GM23338 (cell line): Measurements from ENCODE around the gene SLC23A3. TPM values are rescaled to one million over a fixed set of nuclear protein-coding genes. Genes with fewer than 3 reads are reported as not detected.

Source experiments
- ATAC-seq: fragments of 200-7000 bp; cut with Tn5 transposase; 3 replicates; pipeline ENCODE4 v1.9.1; 2020
- DNase-seq: peaks from one replicate; pipeline ENCODE4 v3.0.0-alpha.2; 2015; ENCODE audit warnings: low spot score
- H2AFZ ChIP-seq: fragments of 200-600 bp; sonication (generic); 2 replicates; pipeline ENCODE4 v1.8.0; 2016; ENCODE audit warnings: antibody characterized with exemption, mild to moderate bottlenecking, moderate library complexity
- H3F3A ChIP-seq: fragments of 200-600 bp; sonication (generic); replicated peaks from 2 replicates; pipeline ENCODE4 v1.8.0; 2017; ENCODE audit warnings: antibody characterized with exemption, mixed run types, low read depth
- H3K27ac ChIP-seq: fragments of 200-600 bp; sonication (generic); 2 replicates; pipeline ENCODE4 v1.6.1; 2016; ENCODE audit warnings: low read depth
- H3K27me3 ChIP-seq: fragments of 200-600 bp; sonication (generic); 2 replicates; pipeline ENCODE4 v1.8.0; 2016; ENCODE audit warnings: mild to moderate bottlenecking, mixed run types, moderate library complexity; ENCODE audit not compliant: insufficient read depth
- H3K36me3 ChIP-seq: fragments of 200-600 bp; sonication (generic); 2 replicates; pipeline ENCODE4 v1.8.0; 2016; ENCODE audit warnings: mild to moderate bottlenecking; ENCODE audit not compliant: insufficient read depth
- H3K4me1 ChIP-seq: fragments of 200-600 bp; sonication (generic); 2 replicates; pipeline ENCODE4 v1.8.0; 2016; ENCODE audit warnings: mild to moderate bottlenecking, moderate library complexity; ENCODE audit not compliant: insufficient read depth
- H3K4me2 ChIP-seq: fragments of 200-600 bp; sonication (generic); 2 replicates; pipeline ENCODE4 v1.7.1; 2017; ENCODE audit warnings: mixed run types
- H3K4me3 ChIP-seq: fragments of 200-600 bp; sonication (generic); 2 replicates; pipeline ENCODE4 v1.6.1; 2016; ENCODE audit warnings: mixed run types
- H3K79me2 ChIP-seq: fragments of 200-600 bp; sonication (generic); replicated peaks from 2 replicates; pipeline ENCODE4 v1.8.0; 2017; ENCODE audit warnings: mild to moderate bottlenecking; ENCODE audit not compliant: insufficient read depth
- H3K9me2 ChIP-seq: fragments of 200-600 bp; sonication (generic); 2 replicates; pipeline ENCODE4 v1.8.0; 2017; ENCODE audit not compliant: insufficient read depth
- H4K20me1 ChIP-seq: fragments of 200-600 bp; sonication (generic); replicated peaks from 2 replicates; pipeline ENCODE4 v1.8.0; 2017; ENCODE audit warnings: mild to moderate bottlenecking; ENCODE audit not compliant: insufficient read depth
- H3K27ac Mint-ChIP-seq: 2 replicates; pipeline ENCODE4 v1.8.0; 2020; ENCODE audit warnings: inconsistent platforms, mild to moderate bottlenecking, moderate library complexity, mixed read lengths
- H3K27me3 Mint-ChIP-seq: 3 replicates; pipeline ENCODE4 v1.8.0; 2022; ENCODE audit warnings: low read depth, mild to moderate bottlenecking, moderate library complexity, mixed read lengths, inconsistent platforms; ENCODE audit not compliant: insufficient read depth, poor library complexity
- H3K36me3 Mint-ChIP-seq: 3 replicates; pipeline ENCODE4 v1.8.0; 2021; ENCODE audit warnings: low read depth, mild to moderate bottlenecking, inconsistent platforms, moderate library complexity, mixed read lengths
- H3K4me1 Mint-ChIP-seq: 3 replicates; pipeline ENCODE4 v1.8.0; 2020; ENCODE audit warnings: mild to moderate bottlenecking, inconsistent platforms, mixed read lengths
- H3K4me3 Mint-ChIP-seq: 3 replicates; pipeline ENCODE4 v1.8.0; 2021; ENCODE audit warnings: moderate library complexity, mild to moderate bottlenecking, inconsistent platforms, mixed read lengths
- H3K9me3 Mint-ChIP-seq: 3 replicates; pipeline ENCODE4 v1.8.0; 2020; ENCODE audit warnings: moderate library complexity, mild to moderate bottlenecking, inconsistent platforms, mixed read lengths
- CREB1 ChIP-seq: fragments of 250-450 bp; sonication (Bioruptor Pico); IDR thresholded peaks from 2 replicates; pipeline ENCODE4 v1.5.0; 2020; ENCODE audit warnings: low read depth, mild to moderate bottlenecking, moderate library complexity
- EZH2 ChIP-seq: fragments of 200-600 bp; sonication (generic); IDR thresholded peaks from one replicate; pipeline ENCODE4 v1.8.0; 2017; ENCODE audit warnings: antibody characterized with exemption, mild to moderate bottlenecking, low read depth; ENCODE audit not compliant: unreplicated experiment
- POLR2AphosphoS5 ChIP-seq: IDR thresholded peaks from 2 replicates; pipeline ENCODE4 v1.6.1; 2016; ENCODE audit warnings: antibody characterized with exemption, low read depth
- STAT1 ChIP-seq: IDR thresholded peaks from one replicate; pipeline ENCODE4 v1.6.1; 2016; ENCODE audit warnings: antibody characterized with exemption; ENCODE audit not compliant: unreplicated experiment
- ZNF114 ChIP-seq: fragments of 250-450 bp; sonication (Bioruptor Pico); IDR thresholded peaks from 2 replicates; pipeline ENCODE4 v1.5.0; 2020; ENCODE audit warnings: mild to moderate bottlenecking, moderate library complexity
- ZNF331 ChIP-seq: fragments of 250-450 bp; sonication (Bioruptor Pico); IDR thresholded peaks from 2 replicates; pipeline ENCODE4 v1.5.0; 2020; ENCODE audit warnings: low read depth, mild to moderate bottlenecking, moderate library complexity
- polyA plus RNA-seq: library from polyadenylated mRNA; unstranded; fragments of >200 nt; fragmentation: Nextera tagmentation; extraction: Ambion mirVana; gene quantifications from 2 replicates; pipeline ENCODE4 v1.2.1, GENCODE V29; 2016
- total RNA-seq: library from RNA; depleted of rRNA; stranded (reverse); fragments of >200 nt; shearing (Covaris generic); gene quantifications from 2 replicates; pipeline ENCODE4 v1.2.3, GENCODE V29; 2014
- TF ChIP-seq, protein P1 (sequence below), 2 experiments: fragments of 200-600 bp in 1 of 2; sonication (generic) in 1 of 2; conservative IDR thresholded peaks; 2 replicates each; pipeline versions ENCODE4 v1.5.1 to v1.6.1; 2016 to 2017; ENCODE audit warnings: antibody characterized with exemption in 2 of 2, low read depth in 2 of 2, mild to moderate bottlenecking in 2 of 2, moderate library complexity in 1 of 2
- TF ChIP-seq, protein P2 (sequence below): fragments of 250-450 bp; sonication (Bioruptor Pico); IDR thresholded peaks from 2 replicates; pipeline ENCODE4 v1.5.0; 2020; ENCODE audit warnings: mild to moderate bottlenecking, moderate library complexity
- TF ChIP-seq, protein P3 (sequence below): IDR thresholded peaks from one replicate; pipeline ENCODE4 v1.6.1; 2018; ENCODE audit warnings: antibody characterized with exemption; ENCODE audit not compliant: unreplicated experiment
- TF ChIP-seq, protein P4 (sequence below): IDR thresholded peaks from 2 replicates; pipeline ENCODE4 v1.6.1; 2016; ENCODE audit warnings: antibody characterized with exemption

SLC23A3 gene
- total and polyA plus RNA-seq, 2 experiments from 2014 or later = 0.10 to 0.73 TPM

DNA sequence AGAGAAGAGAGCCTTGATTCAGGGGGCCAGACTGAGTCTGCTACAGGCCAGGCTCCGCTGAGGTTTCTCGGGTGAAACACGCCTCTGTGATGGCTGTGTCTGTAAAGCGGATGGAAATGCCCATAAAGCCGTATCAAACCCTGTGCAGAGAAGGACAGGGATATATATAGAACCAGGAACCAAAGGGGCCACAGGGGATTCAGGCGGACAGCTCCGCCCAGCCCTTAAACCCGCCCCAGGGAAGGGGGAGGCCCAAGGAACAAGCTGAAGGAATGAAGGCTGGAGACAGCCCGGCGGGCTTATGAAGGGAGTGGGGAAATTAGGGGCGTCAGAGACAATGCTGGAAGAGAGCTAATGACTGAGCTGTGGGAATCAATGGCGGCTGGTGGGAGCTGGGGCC, 51.3 kb downstream of the SLC23A3 start (continued):
- TF ChIP-seq, protein P1, sequence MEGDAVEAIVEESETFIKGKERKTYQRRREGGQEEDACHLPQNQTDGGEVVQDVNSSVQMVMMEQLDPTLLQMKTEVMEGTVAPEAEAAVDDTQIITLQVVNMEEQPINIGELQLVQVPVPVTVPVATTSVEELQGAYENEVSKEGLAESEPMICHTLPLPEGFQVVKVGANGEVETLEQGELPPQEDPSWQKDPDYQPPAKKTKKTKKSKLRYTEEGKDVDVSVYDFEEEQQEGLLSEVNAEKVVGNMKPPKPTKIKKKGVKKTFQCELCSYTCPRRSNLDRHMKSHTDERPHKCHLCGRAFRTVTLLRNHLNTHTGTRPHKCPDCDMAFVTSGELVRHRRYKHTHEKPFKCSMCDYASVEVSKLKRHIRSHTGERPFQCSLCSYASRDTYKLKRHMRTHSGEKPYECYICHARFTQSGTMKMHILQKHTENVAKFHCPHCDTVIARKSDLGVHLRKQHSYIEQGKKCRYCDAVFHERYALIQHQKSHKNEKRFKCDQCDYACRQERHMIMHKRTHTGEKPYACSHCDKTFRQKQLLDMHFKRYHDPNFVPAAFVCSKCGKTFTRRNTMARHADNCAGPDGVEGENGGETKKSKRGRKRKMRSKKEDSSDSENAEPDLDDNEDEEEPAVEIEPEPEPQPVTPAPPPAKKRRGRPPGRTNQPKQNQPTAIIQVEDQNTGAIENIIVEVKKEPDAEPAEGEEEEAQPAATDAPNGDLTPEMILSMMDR (conservative IDR thresholded peaks at IDR 0.05; ENCODE audit: low read depth in 2 of 2) = no peak
- no peak for TF ChIP-seq CREB1 (CRISPR knock-in tag)
- TF ChIP-seq, protein P2, sequence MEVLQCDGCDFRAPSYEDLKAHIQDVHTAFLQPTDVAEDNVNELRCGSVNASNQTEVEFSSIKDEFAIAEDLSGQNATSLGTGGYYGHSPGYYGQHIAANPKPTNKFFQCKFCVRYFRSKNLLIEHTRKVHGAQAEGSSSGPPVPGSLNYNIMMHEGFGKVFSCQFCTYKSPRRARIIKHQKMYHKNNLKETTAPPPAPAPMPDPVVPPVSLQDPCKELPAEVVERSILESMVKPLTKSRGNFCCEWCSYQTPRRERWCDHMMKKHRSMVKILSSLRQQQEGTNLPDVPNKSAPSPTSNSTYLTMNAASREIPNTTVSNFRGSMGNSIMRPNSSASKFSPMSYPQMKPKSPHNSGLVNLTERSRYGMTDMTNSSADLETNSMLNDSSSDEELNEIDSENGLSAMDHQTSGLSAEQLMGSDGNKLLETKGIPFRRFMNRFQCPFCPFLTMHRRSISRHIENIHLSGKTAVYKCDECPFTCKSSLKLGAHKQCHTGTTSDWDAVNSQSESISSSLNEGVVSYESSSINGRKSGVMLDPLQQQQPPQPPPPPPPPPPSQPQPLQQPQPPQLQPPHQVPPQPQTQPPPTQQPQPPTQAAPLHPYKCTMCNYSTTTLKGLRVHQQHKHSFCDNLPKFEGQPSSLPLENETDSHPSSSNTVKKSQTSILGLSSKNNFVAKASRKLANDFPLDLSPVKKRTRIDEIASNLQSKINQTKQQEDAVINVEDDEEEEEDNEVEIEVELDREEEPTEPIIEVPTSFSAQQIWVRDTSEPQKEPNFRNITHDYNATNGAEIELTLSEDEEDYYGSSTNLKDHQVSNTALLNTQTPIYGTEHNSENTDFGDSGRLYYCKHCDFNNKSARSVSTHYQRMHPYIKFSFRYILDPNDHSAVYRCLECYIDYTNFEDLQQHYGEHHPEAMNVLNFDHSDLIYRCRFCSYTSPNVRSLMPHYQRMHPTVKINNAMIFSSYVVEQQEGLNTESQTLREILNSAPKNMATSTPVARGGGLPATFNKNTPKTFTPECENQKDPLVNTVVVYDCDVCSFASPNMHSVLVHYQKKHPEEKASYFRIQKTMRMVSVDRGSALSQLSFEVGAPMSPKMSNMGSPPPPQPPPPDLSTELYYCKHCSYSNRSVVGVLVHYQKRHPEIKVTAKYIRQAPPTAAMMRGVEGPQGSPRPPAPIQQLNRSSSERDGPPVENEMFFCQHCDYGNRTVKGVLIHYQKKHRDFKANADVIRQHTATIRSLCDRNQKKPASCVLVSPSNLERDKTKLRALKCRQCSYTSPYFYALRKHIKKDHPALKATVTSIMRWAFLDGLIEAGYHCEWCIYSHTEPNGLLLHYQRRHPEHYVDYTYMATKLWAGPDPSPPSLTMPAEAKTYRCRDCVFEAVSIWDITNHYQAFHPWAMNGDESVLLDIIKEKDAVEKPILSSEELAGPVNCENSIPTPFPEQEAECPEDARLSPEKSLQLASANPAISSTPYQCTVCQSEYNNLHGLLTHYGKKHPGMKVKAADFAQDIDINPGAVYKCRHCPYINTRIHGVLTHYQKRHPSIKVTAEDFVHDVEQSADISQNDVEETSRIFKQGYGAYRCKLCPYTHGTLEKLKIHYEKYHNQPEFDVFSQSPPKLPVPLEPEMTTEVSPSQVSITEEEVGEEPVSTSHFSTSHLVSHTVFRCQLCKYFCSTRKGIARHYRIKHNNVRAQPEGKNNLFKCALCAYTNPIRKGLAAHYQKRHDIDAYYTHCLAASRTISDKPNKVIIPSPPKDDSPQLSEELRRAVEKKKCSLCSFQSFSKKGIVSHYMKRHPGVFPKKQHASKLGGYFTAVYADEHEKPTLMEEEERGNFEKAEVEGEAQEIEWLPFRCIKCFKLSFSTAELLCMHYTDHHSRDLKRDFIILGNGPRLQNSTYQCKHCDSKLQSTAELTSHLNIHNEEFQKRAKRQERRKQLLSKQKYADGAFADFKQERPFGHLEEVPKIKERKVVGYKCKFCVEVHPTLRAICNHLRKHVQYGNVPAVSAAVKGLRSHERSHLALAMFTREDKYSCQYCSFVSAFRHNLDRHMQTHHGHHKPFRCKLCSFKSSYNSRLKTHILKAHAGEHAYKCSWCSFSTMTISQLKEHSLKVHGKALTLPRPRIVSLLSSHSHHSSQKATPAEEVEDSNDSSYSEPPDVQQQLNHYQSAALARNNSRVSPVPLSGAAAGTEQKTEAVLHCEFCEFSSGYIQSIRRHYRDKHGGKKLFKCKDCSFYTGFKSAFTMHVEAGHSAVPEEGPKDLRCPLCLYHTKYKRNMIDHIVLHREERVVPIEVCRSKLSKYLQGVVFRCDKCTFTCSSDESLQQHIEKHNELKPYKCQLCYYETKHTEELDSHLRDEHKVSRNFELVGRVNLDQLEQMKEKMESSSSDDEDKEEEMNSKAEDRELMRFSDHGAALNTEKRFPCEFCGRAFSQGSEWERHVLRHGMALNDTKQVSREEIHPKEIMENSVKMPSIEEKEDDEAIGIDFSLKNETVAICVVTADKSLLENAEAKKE (CRISPR knock-in tag) = no peak

DNA sequence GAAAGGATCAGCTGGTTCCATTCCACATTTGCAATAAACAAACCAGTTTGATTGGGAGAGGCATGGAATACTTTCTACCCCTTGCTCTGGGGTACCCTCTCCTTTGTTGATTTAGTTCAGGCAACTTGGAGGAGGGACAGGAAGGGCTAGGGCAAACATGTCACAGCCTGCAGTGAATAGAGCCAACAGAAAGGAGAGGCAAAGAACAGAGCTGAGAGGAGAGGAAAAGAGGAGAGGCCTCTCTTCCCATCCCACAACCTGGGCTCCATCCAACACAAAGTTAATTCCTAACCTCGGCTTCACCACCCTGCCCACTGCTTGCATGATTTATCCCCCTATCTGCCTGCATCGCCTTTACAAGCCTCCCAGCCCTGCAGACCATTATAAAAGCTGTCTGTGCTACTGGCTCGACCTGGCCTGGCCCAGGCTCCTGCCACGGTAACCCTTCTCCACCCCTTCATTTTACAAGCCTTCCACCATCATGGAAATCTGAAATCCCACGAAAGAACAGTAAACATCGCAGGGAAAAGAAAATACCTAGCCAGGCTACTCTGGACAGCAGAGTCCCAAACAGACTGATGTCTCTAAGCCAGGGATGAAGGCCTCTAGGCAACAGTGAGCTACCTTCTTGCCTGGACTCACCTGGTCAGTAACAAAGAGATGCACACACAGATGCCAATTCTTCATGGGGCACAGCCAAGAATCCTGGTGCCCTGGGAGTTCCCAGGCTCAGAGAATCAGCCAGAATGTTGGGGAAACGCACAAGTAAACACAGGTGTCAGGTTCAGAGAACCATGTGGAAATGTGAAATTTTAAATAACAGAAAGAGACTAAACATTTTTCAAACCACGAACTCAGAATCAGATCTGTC, 52.8 kb downstream of the SLC23A3 start:
- no peak overlapping the region for H3K27ac ChIP-seq
- Mint-ChIP-seq H3K9me3 (no peaks in the 10 kb centered on the region), H3K4me1 (peaks cover 7% of the 10 kb centered on the region; the same call in 2 of the 3 replicates), H3K4me3 (no peak overlapping the region), H3K27ac (no peak overlapping the region), H3K27me3 (peaks cover 11% of the 10 kb centered on the region), H3K36me3 (no peaks in the 10 kb centered on the region)
- no peaks in the 10 kb centered on the region for H3K4me1 ChIP-seq
- no peaks in the 10 kb centered on the region; the same call in 1 of the 2 replicates for H4K20me1 ChIP-seq
- no peak overlapping the region for H2AFZ ChIP-seq
- no peaks in the 10 kb centered on the region for H3K79me2 ChIP-seq
- no peak for ATAC-seq
- no peak for DNase-seq
- no peaks in the 10 kb centered on the region for H3K36me3 ChIP-seq
- H3K4me2 ChIP-seq = no peak overlapping the region
- H3K27me3 ChIP-seq = no peaks in the 10 kb centered on the region
- no peaks in the 10 kb centered on the region for H3F3A ChIP-seq
- no peak overlapping the region for H3K4me3 ChIP-seq
- no peaks in the 10 kb centered on the region for H3K9me2 ChIP-seq
- TF ChIP-seq ZNF114 = no peak
- no peak for TF ChIP-seq STAT1
- TF ChIP-seq, protein P3, sequence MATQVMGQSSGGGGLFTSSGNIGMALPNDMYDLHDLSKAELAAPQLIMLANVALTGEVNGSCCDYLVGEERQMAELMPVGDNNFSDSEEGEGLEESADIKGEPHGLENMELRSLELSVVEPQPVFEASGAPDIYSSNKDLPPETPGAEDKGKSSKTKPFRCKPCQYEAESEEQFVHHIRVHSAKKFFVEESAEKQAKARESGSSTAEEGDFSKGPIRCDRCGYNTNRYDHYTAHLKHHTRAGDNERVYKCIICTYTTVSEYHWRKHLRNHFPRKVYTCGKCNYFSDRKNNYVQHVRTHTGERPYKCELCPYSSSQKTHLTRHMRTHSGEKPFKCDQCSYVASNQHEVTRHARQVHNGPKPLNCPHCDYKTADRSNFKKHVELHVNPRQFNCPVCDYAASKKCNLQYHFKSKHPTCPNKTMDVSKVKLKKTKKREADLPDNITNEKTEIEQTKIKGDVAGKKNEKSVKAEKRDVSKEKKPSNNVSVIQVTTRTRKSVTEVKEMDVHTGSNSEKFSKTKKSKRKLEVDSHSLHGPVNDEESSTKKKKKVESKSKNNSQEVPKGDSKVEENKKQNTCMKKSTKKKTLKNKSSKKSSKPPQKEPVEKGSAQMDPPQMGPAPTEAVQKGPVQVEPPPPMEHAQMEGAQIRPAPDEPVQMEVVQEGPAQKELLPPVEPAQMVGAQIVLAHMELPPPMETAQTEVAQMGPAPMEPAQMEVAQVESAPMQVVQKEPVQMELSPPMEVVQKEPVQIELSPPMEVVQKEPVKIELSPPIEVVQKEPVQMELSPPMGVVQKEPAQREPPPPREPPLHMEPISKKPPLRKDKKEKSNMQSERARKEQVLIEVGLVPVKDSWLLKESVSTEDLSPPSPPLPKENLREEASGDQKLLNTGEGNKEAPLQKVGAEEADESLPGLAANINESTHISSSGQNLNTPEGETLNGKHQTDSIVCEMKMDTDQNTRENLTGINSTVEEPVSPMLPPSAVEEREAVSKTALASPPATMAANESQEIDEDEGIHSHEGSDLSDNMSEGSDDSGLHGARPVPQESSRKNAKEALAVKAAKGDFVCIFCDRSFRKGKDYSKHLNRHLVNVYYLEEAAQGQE = no peak
- TF ChIP-seq, protein P4, sequence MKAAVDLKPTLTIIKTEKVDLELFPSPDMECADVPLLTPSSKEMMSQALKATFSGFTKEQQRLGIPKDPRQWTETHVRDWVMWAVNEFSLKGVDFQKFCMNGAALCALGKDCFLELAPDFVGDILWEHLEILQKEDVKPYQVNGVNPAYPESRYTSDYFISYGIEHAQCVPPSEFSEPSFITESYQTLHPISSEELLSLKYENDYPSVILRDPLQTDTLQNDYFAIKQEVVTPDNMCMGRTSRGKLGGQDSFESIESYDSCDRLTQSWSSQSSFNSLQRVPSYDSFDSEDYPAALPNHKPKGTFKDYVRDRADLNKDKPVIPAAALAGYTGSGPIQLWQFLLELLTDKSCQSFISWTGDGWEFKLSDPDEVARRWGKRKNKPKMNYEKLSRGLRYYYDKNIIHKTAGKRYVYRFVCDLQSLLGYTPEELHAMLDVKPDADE = no peak
- no peak for TF ChIP-seq EZH2
- TF ChIP-seq POLR2AphosphoS5 = no peak
- TF ChIP-seq ZNF331 (CRISPR knock-in tag) = no peak
